Endometrium (tissue), 2 donors: ENCODE data around the gene ALG1L2.
"Not testable (repeated sequence)": the region's sequence is repeated elsewhere in the genome, so short reads cannot be mapped to it uniquely, and the experiment has no call there.

Experiments
- FAIRE-seq: peaks from 2 replicates; lab custom pipeline; 2012; peaks lifted over from hg19 to GRCh38; lab: Jason Lieb, UNC
- donor health status: control.
- donor health status: control.

Gene ALG1L2

GRCh38 chr3:130081351-130081881, at the start of gene ALG1L2:
ALG1L2 (plus strand) TSS chr3:130081831; CDS start chr3:130082017, 186 bp downstream.
- FAIRE-seq = no peak

- not testable (repeated sequence) for FAIRE-seq
Observed at GRCh38 chr3:130037126-130037815, 44.4 kb upstream of the ALG1L2 start.

- FAIRE-seq = not testable (repeated sequence)
Observed at GRCh38 chr3:130042736-130043135, 38.9 kb upstream of the ALG1L2 start.

DNA sequence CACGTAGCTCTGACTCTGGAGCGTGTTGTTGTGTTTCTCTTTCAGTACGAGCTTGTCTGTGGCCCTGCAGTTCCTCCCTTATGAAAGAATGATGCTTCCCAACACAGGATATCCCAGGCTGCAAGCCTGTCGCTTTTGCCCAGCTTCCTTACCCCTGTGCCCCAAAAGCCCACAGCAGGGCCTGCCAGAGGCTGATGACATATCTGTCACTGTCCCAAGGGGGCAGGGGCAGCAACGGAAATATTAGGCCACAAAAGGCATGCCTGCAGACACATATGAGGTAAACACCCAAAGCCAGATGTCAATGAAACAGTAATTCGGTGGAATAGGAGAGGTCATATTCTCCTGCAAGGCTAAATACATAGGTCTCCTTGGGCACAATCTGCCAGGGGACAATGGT, 38.0 kb upstream of the ALG1L2 start:
- not testable (repeated sequence) for FAIRE-seq

GRCh38 chr3:130044370-130044769, 37.3 kb upstream of the ALG1L2 start:
- no peak for FAIRE-seq

DNA sequence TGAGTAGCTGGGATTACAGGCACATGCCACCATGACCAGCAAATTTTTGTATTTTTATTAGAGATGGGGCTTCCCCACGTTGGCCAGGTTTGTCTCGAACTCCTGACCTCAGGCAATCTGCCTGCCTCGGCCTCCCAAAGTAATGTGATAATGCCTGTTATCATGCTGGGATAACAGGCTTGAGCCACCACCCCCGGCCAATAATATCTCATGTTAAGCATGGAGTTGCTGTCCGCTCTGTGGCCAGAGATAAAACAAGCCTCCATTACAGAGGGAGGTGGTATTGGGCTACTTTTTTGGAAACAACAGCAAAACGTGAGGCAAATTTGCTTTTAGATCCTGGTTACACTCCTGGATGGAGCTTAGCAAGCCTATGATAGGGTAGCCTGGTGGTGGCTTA, 32.9 kb upstream of the ALG1L2 start:
- FAIRE-seq = no peak

- peak; percentile 86 for FAIRE-seq
Observed at GRCh38 chr3:130052366-130052765, 29.3 kb upstream of the ALG1L2 start.

DNA sequence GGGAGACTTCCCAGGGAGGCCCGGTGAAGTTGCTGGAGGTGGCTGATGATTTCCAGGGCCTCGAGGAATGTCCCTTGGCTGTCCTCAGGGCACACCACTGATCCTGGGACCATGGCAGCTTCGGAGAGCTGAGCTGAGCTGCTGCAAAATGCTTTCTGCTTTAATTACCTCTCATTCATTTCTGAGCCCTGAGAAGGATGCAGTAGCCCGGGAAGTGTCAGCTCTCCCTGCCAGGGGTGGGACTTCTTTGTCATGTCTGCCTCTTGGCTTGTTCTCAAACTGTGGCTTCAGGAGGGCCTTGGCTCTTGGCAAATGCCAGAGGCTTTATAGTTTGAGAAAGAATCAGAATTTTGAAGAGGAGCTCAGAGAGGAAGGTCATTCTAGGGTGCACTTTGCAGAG, 28.7 kb upstream of the ALG1L2 start:
- not testable (repeated sequence) for FAIRE-seq

DNA sequence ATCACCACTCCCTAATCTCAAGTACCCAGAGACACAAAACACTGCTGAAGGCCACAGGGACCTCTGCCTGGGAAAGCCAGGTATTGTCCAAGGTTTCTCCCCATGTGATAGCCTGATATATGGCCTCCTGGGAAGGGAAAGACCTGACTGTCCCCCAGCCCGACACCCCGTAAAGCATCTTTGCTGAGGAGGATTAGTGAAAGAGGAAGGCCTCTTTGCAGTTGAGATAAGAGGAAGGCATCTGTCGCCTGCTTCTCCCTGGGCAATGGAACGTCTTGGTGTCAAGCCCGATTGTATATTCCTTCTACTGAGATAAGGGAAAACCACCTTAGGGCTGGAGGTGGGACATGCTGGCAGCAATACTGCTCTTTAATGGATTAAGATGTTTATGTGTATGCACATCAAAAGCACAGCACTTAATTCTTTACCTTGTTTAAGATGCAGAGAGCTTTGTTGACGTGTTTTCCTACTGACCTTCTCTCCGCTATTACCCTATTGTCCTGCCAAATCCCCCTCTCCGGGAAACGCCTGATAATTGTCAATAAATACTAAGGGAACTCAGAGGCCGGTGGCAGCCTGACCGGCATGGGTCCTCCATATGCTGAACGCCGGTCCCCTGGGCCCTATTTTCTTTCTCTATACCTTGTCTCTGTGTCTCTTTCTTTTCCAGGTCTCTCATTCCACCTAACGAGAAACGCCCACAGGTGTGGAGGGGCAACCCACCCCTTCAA, 23.9 kb upstream of the ALG1L2 start:
- FAIRE-seq = not testable (repeated sequence)

GRCh38 chr3:130058267-130058657, 23.4 kb upstream of the ALG1L2 start:
- FAIRE-seq = not testable (repeated sequence)

- not testable (repeated sequence) for FAIRE-seq
Observed at GRCh38 chr3:130058716-130059115, 22.9 kb upstream of the ALG1L2 start.

GRCh38 chr3:130059162-130059561, 22.5 kb upstream of the ALG1L2 start:
- not testable (repeated sequence) for FAIRE-seq

GRCh38 chr3:130073582-130073981, 8.0 kb upstream of the ALG1L2 start:
- FAIRE-seq = no peak

- FAIRE-seq = no peak
Observed at GRCh38 chr3:130077636-130078035, 4.0 kb upstream of the ALG1L2 start.

DNA sequence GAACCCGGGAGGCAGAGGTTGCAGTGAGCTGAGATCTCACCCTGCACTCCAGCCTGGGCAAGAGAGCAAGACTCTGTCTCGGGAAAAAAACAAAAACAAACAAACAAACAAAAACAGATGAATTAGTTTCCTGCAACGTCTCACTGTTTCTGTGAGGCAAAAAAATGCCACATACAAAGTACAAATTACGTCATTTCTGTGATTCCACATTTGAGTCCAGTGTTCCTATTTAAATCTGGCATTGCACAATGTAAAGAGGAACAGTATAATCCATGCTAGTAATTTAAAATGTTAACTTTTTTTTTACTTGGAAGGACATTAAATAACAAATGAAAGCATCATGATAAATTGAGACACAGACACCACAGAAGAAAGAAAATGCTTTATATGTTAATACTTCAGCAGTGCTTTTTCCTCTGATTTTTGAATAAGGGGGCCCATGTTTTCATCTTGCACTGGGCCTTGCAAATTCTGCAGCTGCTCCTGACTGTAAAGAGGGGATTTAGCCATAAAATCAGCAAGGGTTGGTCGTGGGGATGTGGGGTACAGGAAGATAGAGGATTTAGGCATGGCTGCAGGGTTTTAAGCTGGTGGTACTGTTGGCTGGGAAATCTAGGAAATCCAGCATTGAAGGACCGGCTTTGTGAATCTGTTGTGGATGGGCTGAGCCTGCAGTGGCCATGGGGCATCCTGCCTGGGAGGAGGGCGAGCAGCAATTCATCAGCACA, 1.9 kb downstream of the ALG1L2 start:
- not testable (repeated sequence) for FAIRE-seq

DNA sequence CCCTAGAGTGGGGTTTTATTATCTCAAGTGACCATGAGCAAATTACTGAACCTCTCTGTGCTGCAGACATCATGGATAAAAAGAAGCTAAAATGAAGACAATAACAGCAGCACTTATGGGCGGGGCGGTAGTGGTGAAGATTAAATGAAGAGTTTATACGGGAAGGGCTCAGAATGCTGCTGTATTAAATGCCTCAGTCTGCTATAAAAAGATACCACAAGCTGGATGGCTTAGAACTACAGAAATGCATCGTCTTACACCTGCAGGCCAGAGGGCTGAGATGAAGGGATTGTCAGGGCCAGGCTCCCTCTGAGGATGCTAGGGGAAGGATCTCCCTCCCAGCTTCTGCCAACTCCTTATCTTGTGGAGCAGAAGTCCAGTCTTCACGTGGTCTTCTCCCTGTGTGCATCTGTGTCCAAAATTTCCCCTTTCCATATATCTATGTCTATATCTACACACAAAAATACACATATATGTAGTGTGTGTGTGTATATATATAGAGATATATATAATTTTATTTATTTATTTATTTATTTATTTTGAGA, 2.9 kb downstream of the ALG1L2 start:
- no peak for FAIRE-seq

DNA sequence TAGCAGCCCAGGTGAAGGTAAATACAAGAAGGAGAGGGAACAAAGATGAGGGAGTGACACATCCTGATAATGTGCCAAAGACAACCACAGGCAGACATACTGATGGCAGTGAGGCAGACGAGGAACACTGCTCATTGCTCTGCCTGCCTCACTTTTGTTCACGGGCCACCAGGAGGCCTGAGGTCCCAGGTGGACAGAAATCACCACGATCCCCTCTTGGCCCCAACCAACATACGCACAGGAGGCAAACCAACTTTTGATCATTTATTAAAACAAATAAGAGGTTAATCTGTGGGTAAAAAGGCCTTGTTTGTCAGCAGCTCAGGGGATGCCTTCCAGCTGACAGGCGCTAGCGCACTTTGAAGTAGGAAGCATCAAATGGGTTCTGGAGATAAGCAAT, 4.2 kb downstream of the ALG1L2 start:
- FAIRE-seq = no peak

DNA sequence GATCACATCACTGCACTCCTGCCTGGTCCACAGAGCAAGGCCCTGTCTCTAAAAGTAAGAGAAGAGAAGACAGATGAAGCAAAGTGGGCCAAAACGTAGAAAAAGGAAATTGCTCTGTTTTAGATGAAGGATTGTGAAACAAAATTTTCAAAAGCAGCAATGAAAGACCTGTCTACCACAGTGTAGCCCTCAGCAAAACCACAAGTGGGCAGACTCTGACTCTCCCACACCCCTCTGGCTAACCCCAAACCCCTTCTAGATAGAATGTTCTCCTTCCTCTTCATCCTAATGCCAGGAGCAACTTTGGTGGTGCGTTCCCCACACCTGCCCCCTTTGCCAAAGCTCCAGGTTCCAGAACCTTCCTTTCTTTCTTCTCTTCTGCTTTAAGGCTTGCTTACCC, 5.0 kb downstream of the ALG1L2 start:
- FAIRE-seq = not testable (repeated sequence)

- FAIRE-seq = no peak
Observed at GRCh38 chr3:130088061-130088460, 6.4 kb downstream of the ALG1L2 start.

GRCh38 chr3:130090681-130091080, 9.1 kb downstream of the ALG1L2 start:
- not testable (repeated sequence) for FAIRE-seq

DNA sequence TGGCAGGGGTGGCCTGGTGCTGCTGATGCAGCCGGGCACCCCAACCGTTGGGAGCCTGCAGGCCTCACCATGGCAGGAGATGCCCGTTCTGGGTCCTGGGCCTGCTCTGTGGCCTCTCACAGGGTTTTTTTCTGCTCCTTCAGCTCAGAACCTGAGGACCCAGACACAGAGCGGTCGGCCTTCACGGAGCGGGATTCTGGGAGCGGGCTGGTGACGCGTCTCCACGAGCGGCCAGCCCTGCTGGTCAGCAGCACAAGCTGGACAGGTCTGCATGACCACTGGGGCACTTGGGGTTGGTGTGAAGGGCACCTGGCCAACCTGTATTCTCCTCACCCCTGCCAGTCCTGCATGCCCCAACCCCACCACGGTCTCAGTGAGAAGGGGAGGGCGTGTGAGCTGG, 10.3 kb downstream of the ALG1L2 start:
- no peak for FAIRE-seq

DNA sequence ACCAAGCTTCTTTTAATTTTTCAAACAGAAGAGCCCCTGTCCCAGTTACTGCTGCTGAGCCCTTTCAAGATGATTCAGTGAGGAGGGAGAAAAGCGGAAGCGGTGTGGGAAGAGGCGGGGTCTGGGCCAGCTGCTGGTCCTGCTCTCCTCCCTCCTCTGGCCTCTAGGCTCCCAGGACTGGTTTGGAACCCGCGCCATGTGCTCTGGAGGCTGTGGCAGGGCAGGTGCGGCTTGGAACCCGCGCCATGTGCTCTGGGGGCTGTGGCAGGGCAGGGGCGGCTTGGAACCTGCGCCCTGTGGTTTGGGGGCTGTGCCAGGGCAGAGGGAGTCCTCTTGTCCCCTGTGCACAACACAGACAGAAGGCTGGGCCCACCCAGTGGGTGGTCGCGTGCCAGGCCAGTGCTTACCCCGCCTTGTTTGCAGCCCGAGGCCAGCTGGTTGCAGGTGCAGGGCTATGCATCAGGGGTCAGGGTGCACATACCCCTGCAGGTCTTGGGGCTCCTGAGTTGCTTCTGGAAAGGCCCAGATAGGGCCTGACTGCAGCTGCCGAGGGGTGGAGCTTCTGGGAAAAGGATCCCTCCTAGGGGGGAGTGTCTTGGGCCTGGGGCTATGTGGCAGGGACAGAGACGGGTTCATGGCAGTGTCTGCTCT, 12.2 kb downstream of the ALG1L2 start:
- no peak for FAIRE-seq
